ENCODE data around the gene BCAP31. TPM values are rescaled to one million over a fixed set of nuclear protein-coding genes. Genes with fewer than 3 reads are reported as not detected.

Gene BCAP31
- total RNA-seq, 1 experiment from 2014 or later: 138 TPM

DNA sequence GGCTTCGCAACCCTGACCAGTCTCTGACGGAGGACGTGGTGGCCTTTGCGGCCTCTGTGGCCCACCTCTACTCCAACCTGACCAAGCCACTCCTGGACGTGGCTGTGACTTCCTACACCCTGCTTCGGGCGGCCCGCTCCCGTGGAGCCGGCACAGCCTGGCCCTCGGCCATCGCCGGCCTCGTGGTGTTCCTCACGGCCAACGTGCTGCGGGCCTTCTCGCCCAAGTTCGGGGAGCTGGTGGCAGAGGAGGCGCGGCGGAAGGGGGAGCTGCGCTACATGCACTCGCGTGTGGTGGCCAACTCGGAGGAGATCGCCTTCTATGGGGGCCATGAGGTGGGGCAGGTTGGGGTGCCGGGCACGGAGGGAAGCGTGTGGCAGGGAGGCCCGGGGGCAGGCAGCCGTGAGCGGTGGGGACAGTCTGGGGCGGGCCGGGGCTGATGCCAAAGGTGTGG is 1.7 kb upstream of the BCAP31 start:
- WGBS (ENCODE audit: extremely low coverage, insufficient read length, low lambda C conversion rate): no CpG with 5 or more reads among the region's 35 CpGs
- no peak overlapping the region for H3K27ac ChIP-seq (ENCODE audit: insufficient read length, low read depth, low read length)
- H4K5ac ChIP-seq (ENCODE audit: insufficient read length, low read depth, low read length): no peak overlapping the region
- peaks cover 26% of the 10 kb centered on the region for H3K9me3 ChIP-seq (ENCODE audit: control insufficient read depth, low read depth, low read length)
- no peak overlapping the region for H3T11ph ChIP-seq (ENCODE audit: low read length)
- H3K9ac ChIP-seq (ENCODE audit: extremely low read depth, insufficient read length, low read length): no peak overlapping the region
- peaks cover 8 to 33% (median 29%) of the 10 kb centered on the region in 3 experiments for H3K36me3 Mint-ChIP-seq (ENCODE audit: insufficient read depth in 1 of 3, low read depth in 3 of 3)
- no peak overlapping the region for H4K91ac ChIP-seq (ENCODE audit: insufficient read length, low read depth, low read length)
- H2AFZ ChIP-seq (ENCODE audit: low read length): no peak overlapping the region
- H3K27ac Mint-ChIP-seq: no peak overlapping the region
- no peak overlapping the region for H2BK20ac ChIP-seq (ENCODE audit: low read depth, low read length, poor library complexity, severe bottlenecking)
- no peak for DNase-seq
- H2BK15ac ChIP-seq (ENCODE audit: low read depth, low read length): no peak overlapping the region
- H3K14ac ChIP-seq (ENCODE audit: insufficient read depth, low read length): no peak overlapping the region
- peaks cover 51 to 61% of the 10 kb centered on the region in 2 experiments for H3K9me3 Mint-ChIP-seq
- H3K18ac ChIP-seq (ENCODE audit: insufficient read length, low read depth, low read length): no peak overlapping the region
- no peak overlapping the region for H2AK5ac ChIP-seq (ENCODE audit: insufficient read length, low read length)
- no peak overlapping the region for H3K23ac ChIP-seq (ENCODE audit: insufficient read length, low read depth, low read length)
- no peaks in the 10 kb centered on the region for H3K79me1 ChIP-seq (ENCODE audit: insufficient read depth, low read depth, low read length, poor library complexity, severe bottlenecking)
- no peaks in the 10 kb centered on the region for H4K20me1 ChIP-seq (ENCODE audit: control insufficient read depth, insufficient read depth, insufficient read length)
- H3K4me1 ChIP-seq (ENCODE audit: insufficient read depth, low read length): no peaks in the 10 kb centered on the region
- H3K4me2 ChIP-seq (ENCODE audit: insufficient read depth, insufficient read length, low read length): no peak overlapping the region
- H3K4me3 Mint-ChIP-seq: peak overlapping the region; percentile 21 to 66; a peak in 3 of 5 replicates
- H2BK12ac ChIP-seq (ENCODE audit: insufficient read length, low read depth, low read length): no peak overlapping the region
- no peak overlapping the region for H2BK5ac ChIP-seq (ENCODE audit: insufficient read length, low read length)
- peaks cover 10% of the 10 kb centered on the region; the same call in 1 of the 2 replicates for H3K79me2 ChIP-seq (ENCODE audit: insufficient read depth, low read length)
- peaks cover 4% of the 10 kb centered on the region for H3K23me2 ChIP-seq (ENCODE audit: insufficient read length, low read depth, low read length, poor library complexity, severe bottlenecking)
- TF ChIP-seq, protein P1, sequence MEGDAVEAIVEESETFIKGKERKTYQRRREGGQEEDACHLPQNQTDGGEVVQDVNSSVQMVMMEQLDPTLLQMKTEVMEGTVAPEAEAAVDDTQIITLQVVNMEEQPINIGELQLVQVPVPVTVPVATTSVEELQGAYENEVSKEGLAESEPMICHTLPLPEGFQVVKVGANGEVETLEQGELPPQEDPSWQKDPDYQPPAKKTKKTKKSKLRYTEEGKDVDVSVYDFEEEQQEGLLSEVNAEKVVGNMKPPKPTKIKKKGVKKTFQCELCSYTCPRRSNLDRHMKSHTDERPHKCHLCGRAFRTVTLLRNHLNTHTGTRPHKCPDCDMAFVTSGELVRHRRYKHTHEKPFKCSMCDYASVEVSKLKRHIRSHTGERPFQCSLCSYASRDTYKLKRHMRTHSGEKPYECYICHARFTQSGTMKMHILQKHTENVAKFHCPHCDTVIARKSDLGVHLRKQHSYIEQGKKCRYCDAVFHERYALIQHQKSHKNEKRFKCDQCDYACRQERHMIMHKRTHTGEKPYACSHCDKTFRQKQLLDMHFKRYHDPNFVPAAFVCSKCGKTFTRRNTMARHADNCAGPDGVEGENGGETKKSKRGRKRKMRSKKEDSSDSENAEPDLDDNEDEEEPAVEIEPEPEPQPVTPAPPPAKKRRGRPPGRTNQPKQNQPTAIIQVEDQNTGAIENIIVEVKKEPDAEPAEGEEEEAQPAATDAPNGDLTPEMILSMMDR (conservative IDR thresholded peaks at IDR 0.05): no peak
- H3K27me3 Mint-ChIP-seq (ENCODE audit: low read depth): no peaks in the 10 kb centered on the region
- no peak overlapping the region for H3K56ac ChIP-seq (ENCODE audit: insufficient read length, low read depth, low read length)
- H3K4ac ChIP-seq (ENCODE audit: low read depth, low read length): no peak overlapping the region
- no peak overlapping the region for H4K8ac ChIP-seq (replicated peaks; ENCODE audit: insufficient read length, low read depth, low read length)
- H2BK120ac ChIP-seq (ENCODE audit: low read depth, low read length, poor library complexity, severe bottlenecking): no peak overlapping the region
- H3K27me3 ChIP-seq (ENCODE audit: insufficient read depth, low read length): no peaks in the 10 kb centered on the region
- peaks cover 10 to 20% of the 10 kb centered on the region in 2 experiments for H3K4me1 Mint-ChIP-seq
